ENCODE measurements around the gene GALNT16.

DNA sequence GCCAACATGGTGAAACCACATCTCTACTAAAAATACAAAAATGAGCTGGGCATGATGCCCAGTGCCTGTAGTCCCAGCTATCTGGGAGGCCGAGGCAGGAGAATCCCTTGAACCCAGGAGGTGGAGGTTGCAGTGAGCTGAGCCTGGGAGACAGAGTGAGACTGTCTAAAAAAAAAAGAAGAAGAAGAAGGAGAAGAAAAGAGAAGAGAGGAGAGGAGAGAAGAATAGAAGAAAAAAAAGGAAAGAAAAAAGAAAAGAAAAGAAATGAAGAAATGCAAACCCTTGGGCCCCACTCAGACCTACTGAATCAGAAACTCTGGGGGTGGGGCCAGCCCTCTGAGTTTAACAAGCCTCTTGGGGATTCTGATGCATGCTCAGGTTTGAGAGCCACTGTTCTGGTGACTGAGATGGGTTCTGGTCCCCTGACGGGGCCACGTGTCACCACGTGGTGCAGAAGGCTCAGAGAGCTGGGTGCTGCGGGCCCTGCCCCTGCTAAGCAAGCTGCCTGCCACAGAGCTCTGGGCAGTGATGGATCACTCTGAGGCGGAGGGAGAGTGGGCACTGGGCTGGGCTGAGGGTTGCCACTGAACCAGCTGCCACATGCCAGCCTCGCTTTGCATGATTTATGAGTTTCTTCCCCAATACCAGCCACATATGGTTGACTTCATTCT, 100.6 kb downstream of the GALNT16 start:
- TF ChIP-seq, protein P1, sequence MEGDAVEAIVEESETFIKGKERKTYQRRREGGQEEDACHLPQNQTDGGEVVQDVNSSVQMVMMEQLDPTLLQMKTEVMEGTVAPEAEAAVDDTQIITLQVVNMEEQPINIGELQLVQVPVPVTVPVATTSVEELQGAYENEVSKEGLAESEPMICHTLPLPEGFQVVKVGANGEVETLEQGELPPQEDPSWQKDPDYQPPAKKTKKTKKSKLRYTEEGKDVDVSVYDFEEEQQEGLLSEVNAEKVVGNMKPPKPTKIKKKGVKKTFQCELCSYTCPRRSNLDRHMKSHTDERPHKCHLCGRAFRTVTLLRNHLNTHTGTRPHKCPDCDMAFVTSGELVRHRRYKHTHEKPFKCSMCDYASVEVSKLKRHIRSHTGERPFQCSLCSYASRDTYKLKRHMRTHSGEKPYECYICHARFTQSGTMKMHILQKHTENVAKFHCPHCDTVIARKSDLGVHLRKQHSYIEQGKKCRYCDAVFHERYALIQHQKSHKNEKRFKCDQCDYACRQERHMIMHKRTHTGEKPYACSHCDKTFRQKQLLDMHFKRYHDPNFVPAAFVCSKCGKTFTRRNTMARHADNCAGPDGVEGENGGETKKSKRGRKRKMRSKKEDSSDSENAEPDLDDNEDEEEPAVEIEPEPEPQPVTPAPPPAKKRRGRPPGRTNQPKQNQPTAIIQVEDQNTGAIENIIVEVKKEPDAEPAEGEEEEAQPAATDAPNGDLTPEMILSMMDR (IDR thresholded peaks at IDR 0.05; ENCODE audit: low read length), result no peak
- TF ChIP-seq EZH2 (optimal IDR thresholded peaks at IDR 0.05; ENCODE audit: low read depth, low read length), result no peak
- TF ChIP-seq EZH2phosphoT487 (IDR thresholded peaks at IDR 0.05; ENCODE audit: low read length), result no peak

Data from MM.1S (cell line).